Endothelial cell of umbilical vein (primary cell): ENCODE measurements around the gene FOXL2NB.

Source experiments
- EZH2 ChIP-seq: IDR thresholded peaks from 2 replicates; pipeline ENCODE4 v1.6.1; 2012; ENCODE audit warnings: borderline replicate concordance, low read depth, mild to moderate bottlenecking, moderate library complexity, low read length, inconsistent platforms; ENCODE audit not compliant: severe bottlenecking
- TF ChIP-seq, protein P1 (sequence below), 2 donors: IDR thresholded peaks; 1 replicate in 1 of 2; 2 replicates in 1 of 2; pipeline ENCODE4 v1.5.1; 2011; ENCODE audit warnings: low read length in 2 of 2, mild to moderate bottlenecking in 2 of 2, moderate library complexity in 2 of 2, control low read depth in 1 of 2, inconsistent platforms in 1 of 2, low read depth in 1 of 2; ENCODE audit not compliant: insufficient read depth in 1 of 2; ENCODE audit errors: extremely low read depth in 1 of 2
- TF ChIP-seq, protein P2 (sequence below): IDR thresholded peaks from 2 replicates; pipeline ENCODE4 v1.6.1; 2011; ENCODE audit not compliant: insufficient read depth, insufficient read length

DNA sequence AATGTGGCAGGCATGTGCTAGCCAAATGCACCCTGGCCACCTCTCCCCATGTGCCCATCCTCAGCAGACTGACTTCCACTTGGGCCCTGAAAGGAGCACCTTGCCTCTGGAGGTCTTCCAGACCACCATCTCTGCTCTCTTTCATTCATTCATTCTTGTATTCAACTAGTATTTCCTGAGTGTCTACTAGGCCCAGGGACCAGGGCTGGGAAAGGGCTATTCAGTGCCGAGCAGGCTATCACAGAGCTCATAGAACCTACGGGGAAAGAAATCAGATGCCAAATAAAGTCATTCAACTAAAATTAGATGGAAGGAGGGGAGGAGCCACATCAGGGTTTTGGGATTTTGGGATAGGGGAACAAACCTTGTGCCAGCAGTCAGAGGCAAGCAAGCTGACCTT lies 40.2 kb downstream of the FOXL2NB start:
- TF ChIP-seq, protein P1, sequence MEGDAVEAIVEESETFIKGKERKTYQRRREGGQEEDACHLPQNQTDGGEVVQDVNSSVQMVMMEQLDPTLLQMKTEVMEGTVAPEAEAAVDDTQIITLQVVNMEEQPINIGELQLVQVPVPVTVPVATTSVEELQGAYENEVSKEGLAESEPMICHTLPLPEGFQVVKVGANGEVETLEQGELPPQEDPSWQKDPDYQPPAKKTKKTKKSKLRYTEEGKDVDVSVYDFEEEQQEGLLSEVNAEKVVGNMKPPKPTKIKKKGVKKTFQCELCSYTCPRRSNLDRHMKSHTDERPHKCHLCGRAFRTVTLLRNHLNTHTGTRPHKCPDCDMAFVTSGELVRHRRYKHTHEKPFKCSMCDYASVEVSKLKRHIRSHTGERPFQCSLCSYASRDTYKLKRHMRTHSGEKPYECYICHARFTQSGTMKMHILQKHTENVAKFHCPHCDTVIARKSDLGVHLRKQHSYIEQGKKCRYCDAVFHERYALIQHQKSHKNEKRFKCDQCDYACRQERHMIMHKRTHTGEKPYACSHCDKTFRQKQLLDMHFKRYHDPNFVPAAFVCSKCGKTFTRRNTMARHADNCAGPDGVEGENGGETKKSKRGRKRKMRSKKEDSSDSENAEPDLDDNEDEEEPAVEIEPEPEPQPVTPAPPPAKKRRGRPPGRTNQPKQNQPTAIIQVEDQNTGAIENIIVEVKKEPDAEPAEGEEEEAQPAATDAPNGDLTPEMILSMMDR (IDR thresholded peaks at IDR 0.05; ENCODE audit: extremely low read depth in 1 of 2, insufficient read depth in 1 of 2, low read depth in 1 of 2, low read length in 2 of 2), result no peak
- TF ChIP-seq EZH2, result no peak
- TF ChIP-seq, protein P2, sequence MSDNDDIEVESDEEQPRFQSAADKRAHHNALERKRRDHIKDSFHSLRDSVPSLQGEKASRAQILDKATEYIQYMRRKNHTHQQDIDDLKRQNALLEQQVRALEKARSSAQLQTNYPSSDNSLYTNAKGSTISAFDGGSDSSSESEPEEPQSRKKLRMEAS, result no peak
